Stimulated activated naive CD8-positive, alpha-beta T cell treated with anti-CD3 and anti-CD28 coated beads, Interleukin-15, amount 100 ng/mL, for 72 hours (primary cell): ENCODE measurements around the gene EPHA8.

ENCODE experiments used
- ATAC-seq: fragments of 150-1000 bp; cut with Tn5 transposase; 2 replicates; pipeline ENCODE4 v1.10.0; 2021; ENCODE audit warnings: mild to moderate bottlenecking, moderate library complexity
- DNase-seq, 2 donors: peaks; one replicate each; pipeline ENCODE4 v3.0.0; 2021 to 2022
- H3K27ac Mint-ChIP-seq, 2 donors: one replicate each; pipeline ENCODE4 v1.8.0; 2022; ENCODE audit warnings: mild to moderate bottlenecking in 2 of 2, mixed read lengths in 2 of 2, moderate library complexity in 2 of 2
- H3K27me3 Mint-ChIP-seq: one replicate; pipeline ENCODE4 v1.8.0; 2022; ENCODE audit warnings: mixed read lengths
- H3K4me1 Mint-ChIP-seq: one replicate; pipeline ENCODE4 v1.8.0; 2022; ENCODE audit warnings: mild to moderate bottlenecking, mixed read lengths
- H3K4me3 Mint-ChIP-seq, 2 donors: one replicate each; pipeline ENCODE4 v1.8.0; 2022; ENCODE audit warnings: mild to moderate bottlenecking in 2 of 2, mixed read lengths in 2 of 2, moderate library complexity in 1 of 2
- H3K9me3 Mint-ChIP-seq, 2 donors: one replicate each; pipeline ENCODE4 v1.8.0; 2022; ENCODE audit warnings: mixed read lengths in 2 of 2

EPHA8 gene

DNA sequence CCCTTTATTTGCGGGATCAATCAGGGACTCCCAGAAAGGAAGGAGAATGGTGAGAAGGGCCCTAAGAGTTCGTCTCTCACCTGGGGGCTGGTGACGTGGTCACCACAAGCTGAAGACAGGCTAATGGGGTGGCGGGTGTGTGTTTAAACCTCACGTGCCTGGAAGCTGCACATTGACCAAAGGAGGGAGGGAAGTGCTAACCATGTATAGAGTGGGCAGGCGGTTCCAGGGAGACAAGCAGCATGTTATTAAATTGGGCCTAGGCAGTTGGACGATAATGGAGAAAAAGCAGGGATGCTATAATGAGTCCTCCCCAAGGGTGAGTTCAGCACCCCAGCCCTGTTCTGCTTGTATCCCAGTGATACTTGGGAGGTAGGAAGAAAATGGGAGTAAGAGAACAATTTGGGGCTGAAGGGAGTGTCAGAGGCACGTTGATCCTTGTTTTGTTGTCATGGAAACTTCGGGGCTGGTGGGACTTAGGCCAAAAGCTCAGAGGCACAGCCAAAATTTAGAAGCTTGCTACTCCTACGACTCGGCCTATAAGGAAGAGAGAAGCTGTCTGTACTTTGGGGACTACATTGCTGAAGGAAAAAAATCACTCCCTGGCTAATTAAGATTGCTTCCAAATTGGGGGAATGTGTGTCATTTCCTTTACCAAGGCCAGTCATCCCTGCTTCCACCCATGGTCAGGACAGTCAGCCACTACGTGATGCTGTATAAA, 33.2 kb upstream of the EPHA8 start:
- H3K4me1 Mint-ChIP-seq: no peaks in the 10 kb centered on the region
- no peaks in the 10 kb centered on the region for H3K9me3 Mint-ChIP-seq
- no peaks in the 10 kb centered on the region for H3K27me3 Mint-ChIP-seq

DNA sequence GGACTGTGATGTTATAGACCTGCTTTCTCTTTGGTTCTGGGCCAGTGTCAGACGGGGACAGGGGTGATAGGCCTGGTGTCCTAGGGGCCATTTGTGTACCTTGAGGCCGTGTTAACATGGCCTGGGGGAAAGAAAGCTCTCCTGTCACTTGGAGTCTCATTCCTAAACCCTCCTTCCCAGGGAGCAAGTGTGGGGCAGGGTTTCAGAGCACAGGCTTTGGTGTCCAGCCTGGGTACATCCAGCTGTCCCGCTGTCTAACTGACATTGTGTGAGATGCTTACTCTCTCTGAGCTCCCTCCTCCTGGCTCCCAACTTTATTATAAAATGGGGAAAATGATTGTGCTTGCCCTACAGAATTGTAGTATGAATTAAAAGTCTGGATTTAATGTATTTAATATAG, 32.6 kb upstream of the EPHA8 start:
- H3K4me3 Mint-ChIP-seq: no peak overlapping the region
- H3K27ac Mint-ChIP-seq: no peak overlapping the region
- H3K4me1 Mint-ChIP-seq: no peaks in the 10 kb centered on the region
- H3K27me3 Mint-ChIP-seq: no peaks in the 10 kb centered on the region
- H3K9me3 Mint-ChIP-seq: no peaks in the 10 kb centered on the region
- DNase-seq (no peak), ATAC-seq (no peak)

More for the DNA sequence above, 33.2 kb upstream of the EPHA8 start:
- no peak for DNase-seq
- H3K27ac Mint-ChIP-seq: peak overlapping the region in 1 of 2 donors; percentile 72
- H3K4me3 Mint-ChIP-seq: no peak overlapping the region
- ATAC-seq: no peak

DNA sequence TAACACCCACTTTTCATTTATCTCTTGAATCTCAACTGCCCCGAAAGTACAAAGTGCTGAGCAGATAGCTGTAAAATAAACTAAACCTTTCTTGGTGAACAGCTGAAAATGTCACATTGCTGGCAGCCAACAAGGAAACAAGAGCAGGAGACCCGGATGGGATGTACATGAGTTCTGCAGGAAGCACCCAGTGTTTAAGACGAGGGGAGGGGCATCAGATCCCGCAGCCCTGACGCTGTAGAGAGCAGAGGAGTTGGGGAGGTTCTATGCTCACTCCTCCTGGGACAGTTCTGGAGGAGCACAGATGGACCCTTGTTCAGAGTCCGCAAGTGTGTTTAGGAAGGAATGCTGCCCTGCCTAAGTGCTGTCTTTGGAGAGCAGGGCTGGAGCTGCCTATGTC, 32.0 kb upstream of the EPHA8 start:
- Mint-ChIP-seq H3K4me1 (no peaks in the 10 kb centered on the region), H3K27me3 (no peaks in the 10 kb centered on the region), H3K27ac (peak overlapping the region in 1 of 2 donors; percentile 36), H3K4me3 (no peak overlapping the region), H3K9me3 (no peaks in the 10 kb centered on the region)
- ATAC-seq (no peak), DNase-seq (no peak)

DNA sequence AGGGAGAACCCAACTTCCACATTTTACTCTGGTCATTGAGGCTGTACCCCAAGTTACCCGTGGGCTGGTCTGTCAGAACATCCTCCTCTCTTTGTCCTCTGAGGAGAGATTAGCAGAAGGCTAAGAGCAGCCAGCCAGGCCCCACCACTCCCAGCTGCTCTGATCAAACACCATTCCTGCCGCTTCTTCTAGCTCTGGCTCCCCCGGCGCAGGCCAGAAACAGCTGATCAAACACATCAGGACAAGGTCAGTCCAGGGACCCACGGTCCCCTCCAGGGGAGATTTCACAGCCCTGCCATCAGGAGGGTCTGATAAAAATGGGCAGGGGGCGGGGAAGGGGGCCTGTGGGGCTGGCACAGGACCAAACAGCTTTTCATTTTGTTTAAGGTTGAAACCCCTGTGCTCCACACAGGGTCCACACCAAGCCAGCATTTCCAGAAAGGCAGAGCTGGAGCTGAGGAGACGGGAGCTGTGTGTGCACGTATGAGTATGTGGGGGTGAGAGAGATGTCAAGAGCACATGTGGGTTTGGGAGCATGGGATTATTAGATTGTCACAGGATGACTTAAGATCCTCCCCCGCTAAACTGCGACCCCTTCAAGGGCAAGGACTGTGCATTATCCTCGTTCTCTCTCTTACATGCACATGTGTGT, 29.9 kb upstream of the EPHA8 start:
- Mint-ChIP-seq H3K4me1 (peaks cover 6% of the 10 kb centered on the region), H3K27ac (peak overlapping the region in 1 of 2 donors; percentile 42), H3K27me3 (no peaks in the 10 kb centered on the region), H3K9me3 (no peaks in the 10 kb centered on the region), H3K4me3 (no peak overlapping the region)
- ATAC-seq (no peak), DNase-seq (no peak)

DNA sequence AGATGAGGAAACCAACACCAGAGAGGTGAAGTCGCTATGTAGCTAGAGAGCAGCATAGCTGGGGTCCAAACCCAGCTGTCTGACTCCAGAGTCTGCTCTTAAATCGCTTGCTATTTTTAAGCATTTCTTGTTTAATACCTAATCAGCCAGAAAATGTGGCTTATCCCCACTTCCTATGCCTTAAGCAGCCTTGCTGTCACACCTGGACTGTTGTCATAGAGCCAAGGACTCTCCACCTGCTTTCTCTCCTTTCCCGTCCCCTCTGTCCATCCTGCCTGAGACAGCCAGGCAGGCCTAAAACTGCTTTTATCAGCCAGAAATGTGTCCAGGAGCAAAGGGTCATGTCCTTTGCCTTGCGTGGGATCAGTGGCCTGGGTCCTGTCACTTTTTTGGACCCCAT, 28.3 kb upstream of the EPHA8 start:
- DNase-seq (no peak), ATAC-seq (no peak)
- no peak overlapping the region for H3K4me3 Mint-ChIP-seq
- H3K27me3 Mint-ChIP-seq: no peaks in the 10 kb centered on the region
- H3K27ac Mint-ChIP-seq: no peak overlapping the region
- H3K4me1 Mint-ChIP-seq: peaks cover 20% of the 10 kb centered on the region
- no peaks in the 10 kb centered on the region for H3K9me3 Mint-ChIP-seq

DNA sequence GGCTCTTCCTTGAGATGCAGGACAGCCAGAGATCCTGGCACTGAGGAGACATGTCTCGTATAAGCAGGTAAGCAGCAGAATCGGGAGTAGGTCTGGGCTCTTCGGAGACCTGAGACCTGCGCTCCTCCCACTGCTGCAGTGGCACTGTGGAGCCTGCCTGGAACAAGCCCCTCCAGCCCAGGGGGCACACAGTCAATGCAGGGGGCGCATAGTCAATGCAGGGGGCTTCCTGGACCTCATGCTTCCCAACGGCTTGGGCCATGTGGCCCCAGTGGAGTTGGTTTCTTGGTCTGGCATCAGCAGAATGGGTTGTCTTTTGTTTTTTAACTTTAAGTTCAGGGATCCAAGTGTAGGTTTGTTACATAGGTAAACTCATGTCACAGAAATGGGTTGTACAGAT, 27.9 kb upstream of the EPHA8 start:
- H3K4me3 Mint-ChIP-seq: no peak overlapping the region
- no peaks in the 10 kb centered on the region for H3K9me3 Mint-ChIP-seq
- no peak for ATAC-seq
- H3K27ac Mint-ChIP-seq: no peak overlapping the region
- H3K4me1 Mint-ChIP-seq: peaks cover 25% of the 10 kb centered on the region
- H3K27me3 Mint-ChIP-seq: no peaks in the 10 kb centered on the region
- no peak for DNase-seq

DNA sequence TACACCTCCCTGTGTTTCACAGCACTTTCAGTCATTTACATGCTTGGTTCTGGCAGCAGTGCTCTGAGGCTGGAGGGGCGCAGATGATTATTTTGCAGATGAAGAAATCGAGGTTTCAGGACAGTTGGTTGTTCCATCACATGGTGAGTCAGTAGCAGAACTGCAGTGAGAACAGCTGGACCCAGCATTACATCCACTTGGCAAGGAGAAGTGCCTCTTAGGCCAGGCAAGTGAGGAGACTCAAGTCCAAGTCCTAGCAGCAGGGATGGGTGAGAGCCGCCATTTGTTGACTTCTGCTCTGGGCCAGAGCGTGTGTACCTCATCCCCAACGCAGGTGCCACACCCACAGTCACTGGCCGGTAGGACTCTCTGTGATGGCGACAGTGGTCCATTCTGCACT, 26.8 kb upstream of the EPHA8 start:
- no peaks in the 10 kb centered on the region for H3K27me3 Mint-ChIP-seq
- no peak for ATAC-seq
- no peak for DNase-seq
- H3K4me3 Mint-ChIP-seq: no peak overlapping the region
- peaks cover 25% of the 10 kb centered on the region for H3K4me1 Mint-ChIP-seq
- H3K9me3 Mint-ChIP-seq: no peaks in the 10 kb centered on the region
- no peak overlapping the region for H3K27ac Mint-ChIP-seq

DNA sequence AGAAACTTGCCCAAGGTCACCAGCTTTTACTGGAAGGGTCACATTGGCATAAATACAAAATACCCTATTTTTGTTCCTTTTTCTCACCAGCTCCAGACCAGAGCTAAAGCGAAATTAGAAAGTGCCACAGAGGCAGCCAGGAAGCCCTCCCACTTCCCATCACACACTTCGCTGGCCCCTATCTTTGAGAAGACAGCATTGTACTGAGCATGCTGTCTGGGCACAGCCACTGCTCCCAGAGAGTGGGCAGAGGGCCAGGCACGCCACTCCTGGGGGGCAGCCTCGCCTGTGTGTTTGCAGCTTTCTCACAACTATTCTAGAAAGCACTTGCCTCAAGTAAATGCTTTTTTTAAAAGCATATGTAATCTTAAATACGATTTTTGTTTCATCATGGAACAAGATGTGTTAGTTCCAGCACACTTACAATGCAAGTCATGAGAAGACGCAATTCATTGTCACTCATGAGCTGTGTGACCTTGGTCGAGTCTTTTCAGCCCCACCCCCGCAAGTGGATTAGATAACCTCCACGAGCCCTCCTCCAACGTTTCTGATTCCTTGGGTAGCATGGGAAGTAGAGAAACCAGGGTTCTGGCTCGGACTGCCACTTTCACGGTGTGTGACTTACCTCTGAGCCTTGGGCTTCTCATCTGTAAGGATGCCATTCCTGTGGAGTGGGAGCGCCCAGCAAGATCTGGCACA, 25.7 kb upstream of the EPHA8 start:
- DNase-seq: no peak
- peak overlapping the region in 1 of 2 donors; percentile 67 for H3K27ac Mint-ChIP-seq
- H3K4me1 Mint-ChIP-seq: peaks cover 25% of the 10 kb centered on the region
- no peaks in the 10 kb centered on the region for H3K27me3 Mint-ChIP-seq
- ATAC-seq: no peak
- no peaks in the 10 kb centered on the region for H3K9me3 Mint-ChIP-seq
- no peak overlapping the region for H3K4me3 Mint-ChIP-seq

DNA sequence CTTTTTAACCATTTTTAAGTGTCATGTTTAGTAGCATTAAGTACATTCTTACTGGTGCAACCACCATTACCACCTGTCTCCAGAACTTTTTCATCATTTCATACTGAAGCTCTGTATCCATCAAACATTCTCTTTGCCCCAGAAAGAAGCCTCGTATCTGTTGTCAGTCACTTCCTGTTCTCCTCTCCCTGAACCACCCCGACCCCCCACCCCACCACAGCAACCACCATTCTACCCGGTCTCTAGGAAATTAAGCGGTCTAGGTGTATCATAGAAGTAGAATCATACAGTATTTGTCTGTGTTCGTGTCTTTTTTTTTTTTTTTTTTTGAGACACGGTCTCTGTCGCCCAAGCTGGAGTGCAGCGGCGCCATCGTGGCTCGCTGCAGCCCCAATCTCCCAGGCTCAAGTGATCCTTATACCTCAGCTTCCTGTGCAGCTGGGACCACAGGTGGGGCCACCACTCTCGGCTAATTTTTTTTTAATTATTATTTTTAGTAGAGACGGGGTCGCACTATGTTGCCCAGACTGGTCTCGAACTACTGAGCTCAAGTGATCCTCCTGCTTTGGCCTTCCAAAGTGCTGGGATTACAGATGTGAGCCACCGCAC, 23.7 kb upstream of the EPHA8 start:
- H3K27ac Mint-ChIP-seq: peak overlapping the region in 1 of 2 donors; percentile 44
- no peaks in the 10 kb centered on the region for H3K27me3 Mint-ChIP-seq
- DNase-seq (no peak), ATAC-seq (peak; percentile 36)
- no peak overlapping the region for H3K4me3 Mint-ChIP-seq
- H3K9me3 Mint-ChIP-seq: no peaks in the 10 kb centered on the region
- peaks cover 25% of the 10 kb centered on the region for H3K4me1 Mint-ChIP-seq

DNA sequence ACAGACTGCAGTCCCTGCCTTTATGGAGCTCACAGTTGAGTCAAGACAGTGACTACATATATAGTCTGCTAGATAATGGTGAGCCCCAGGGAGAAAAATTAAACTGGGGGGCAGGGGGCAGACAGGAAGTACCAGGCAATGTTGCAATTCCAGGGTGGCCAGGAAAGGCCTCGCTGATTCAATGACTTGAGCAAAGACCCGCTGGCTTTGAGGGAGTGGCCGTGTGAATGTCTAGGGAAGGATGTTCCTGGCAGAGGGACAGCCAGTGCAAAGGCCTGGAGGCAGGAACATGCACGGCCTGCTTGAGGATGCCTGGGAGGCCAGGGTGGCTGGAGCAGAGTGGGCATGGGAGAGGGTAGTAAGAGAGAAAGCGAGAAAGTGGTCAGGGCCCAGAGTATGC, 23.0 kb upstream of the EPHA8 start:
- ATAC-seq (no peak), DNase-seq (no peak)
- no peaks in the 10 kb centered on the region for H3K27me3 Mint-ChIP-seq
- H3K27ac Mint-ChIP-seq: no peak overlapping the region
- H3K4me1 Mint-ChIP-seq: peaks cover 25% of the 10 kb centered on the region
- H3K4me3 Mint-ChIP-seq: no peak overlapping the region
- H3K9me3 Mint-ChIP-seq: no peaks in the 10 kb centered on the region

DNA sequence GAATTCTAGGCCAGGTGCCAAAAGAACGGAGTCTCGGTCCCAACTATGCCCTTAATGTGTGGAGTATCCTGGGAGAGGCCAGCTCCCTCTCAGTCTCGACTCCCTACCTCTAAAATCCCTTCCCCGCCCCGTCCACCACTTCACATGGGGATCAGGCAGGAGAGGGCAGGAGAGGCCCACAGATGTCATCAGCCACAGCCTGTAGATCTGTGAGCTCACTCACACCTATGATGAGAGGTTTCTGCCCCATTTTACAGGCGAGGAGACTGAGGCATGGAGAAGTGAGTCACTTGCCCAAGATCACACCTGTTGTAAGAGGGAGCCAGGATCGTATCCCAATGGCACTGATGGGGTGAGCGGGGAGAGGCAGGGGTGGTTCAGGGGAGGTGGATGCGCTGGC, 20.4 kb upstream of the EPHA8 start:
- H3K4me3 Mint-ChIP-seq: no peak overlapping the region
- peaks cover 25% of the 10 kb centered on the region for H3K4me1 Mint-ChIP-seq
- ATAC-seq (no peak), DNase-seq (no peak)
- H3K27ac Mint-ChIP-seq: no peak overlapping the region
- H3K27me3 Mint-ChIP-seq: peaks cover 22% of the 10 kb centered on the region
- no peaks in the 10 kb centered on the region for H3K9me3 Mint-ChIP-seq

DNA sequence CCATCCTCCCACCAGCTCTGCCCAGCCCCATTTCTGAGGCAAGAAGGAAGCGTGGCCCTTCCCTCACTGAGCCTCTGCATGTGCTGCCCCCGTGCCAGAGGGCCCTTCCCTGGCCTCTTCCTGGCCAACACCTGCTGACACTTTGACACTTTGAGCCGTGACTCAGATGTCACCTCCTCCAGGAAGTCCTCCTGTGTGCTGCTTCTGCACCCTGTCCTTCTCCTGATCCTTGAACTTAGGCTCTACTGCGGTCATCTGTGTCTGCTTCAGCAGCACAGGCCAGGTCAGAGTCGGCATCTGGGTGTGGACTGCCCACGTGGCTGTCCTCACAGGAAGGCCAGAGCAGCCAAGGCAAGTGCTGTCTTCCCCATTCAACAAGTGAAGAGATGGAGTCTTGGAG, 19.6 kb upstream of the EPHA8 start:
- Mint-ChIP-seq H3K4me1 (peaks cover 18% of the 10 kb centered on the region), H3K4me3 (no peak overlapping the region)
- ATAC-seq: no peak

DNA sequence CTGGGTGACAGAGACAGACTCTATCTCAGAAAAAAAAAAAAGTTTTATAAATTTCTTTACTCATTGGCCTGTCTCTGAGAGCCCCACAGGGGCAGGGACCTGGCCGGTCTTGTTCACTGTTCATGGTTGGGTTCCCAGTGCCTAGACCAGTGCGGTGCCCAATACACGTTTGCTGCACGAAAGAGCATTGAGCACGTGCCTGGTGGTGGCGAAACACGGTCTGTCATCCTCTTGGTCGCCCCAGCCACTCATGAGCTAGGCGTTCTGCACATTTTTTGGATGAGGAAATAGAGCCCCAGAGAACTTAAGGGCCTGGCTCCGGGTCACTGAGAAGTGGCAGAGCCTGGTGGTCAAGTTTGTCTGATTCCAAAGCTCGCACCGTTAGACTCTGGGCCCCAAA, 18.7 kb upstream of the EPHA8 start:
- DNase-seq (no peak), ATAC-seq (no peak)
- H3K4me3 Mint-ChIP-seq: no peak overlapping the region
- no peak overlapping the region for H3K27ac Mint-ChIP-seq
- peaks cover 9% of the 10 kb centered on the region for H3K4me1 Mint-ChIP-seq
- peaks cover 39% of the 10 kb centered on the region for H3K27me3 Mint-ChIP-seq
- H3K9me3 Mint-ChIP-seq: no peaks in the 10 kb centered on the region

More for the DNA sequence above, 19.6 kb upstream of the EPHA8 start:
- Mint-ChIP-seq H3K9me3 (no peaks in the 10 kb centered on the region), H3K27ac (peak overlapping the region in 1 of 2 donors; percentile 95), H3K27me3 (peaks cover 30% of the 10 kb centered on the region)
- DNase-seq: no peak

DNA sequence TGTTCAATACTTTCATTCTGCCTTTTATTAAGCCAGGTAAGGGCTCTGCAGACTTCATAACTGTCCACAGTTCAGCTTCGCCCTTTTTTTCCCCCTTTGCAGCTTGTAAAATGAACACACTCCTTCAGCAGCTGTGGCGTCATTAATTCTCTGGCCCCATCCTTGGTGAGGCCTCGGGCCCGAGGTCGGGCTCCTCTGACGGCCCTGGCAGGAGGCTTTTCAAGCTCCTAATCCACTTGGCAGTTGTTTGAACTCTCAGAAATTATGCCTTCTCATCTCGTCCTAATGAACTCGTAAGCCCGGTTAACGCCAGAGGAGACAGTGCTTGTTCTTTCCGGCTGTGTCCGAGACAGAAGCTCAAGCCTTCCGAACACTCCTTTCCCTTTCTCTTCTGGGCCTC, 18.1 kb upstream of the EPHA8 start:
- Mint-ChIP-seq H3K27me3 (peaks cover 45% of the 10 kb centered on the region), H3K4me3 (no peak overlapping the region), H3K9me3 (no peaks in the 10 kb centered on the region), H3K4me1 (peaks cover 3% of the 10 kb centered on the region), H3K27ac (no peak overlapping the region)
- DNase-seq (no peak), ATAC-seq (no peak)

DNA sequence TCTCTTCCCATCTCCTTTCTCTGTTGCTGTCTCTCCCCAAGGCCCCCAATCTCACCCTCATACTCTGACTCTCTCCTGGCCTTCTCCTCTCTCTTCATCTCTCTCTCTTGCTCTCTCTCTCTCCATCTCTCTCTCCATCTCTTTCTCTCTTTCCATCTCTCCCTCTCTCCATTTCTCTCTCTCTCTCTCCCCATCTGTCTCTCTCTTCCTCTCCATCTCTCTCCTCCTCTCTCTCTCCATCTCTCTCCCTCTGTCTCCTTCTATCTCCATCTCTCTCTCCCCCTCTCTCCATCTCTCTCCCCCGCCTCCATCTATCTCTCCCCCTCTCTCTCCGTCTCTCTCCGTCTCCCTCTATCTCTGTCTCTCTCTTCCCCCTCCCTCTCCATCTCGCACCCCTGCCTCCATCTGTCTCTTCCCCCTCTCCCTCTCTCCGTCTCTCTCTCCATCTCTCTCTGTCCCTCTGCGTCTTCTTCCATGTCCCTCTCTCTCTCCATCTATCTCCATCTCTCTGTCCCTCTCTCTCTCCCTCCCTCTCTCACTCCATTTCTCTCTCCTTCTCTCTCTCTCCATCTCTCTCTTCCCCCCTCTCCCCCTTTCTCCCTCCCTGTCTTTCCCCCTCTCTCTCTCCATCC, 16.0 kb upstream of the EPHA8 start:
- Mint-ChIP-seq H3K9me3 (no peaks in the 10 kb centered on the region), H3K27me3 (peaks cover 58% of the 10 kb centered on the region), H3K27ac (no peak overlapping the region), H3K4me1 (no peaks in the 10 kb centered on the region), H3K4me3 (no peak overlapping the region)
- ATAC-seq (no peak), DNase-seq (no peak)
